Left lung (tissue), 10 donors: ENCODE measurements around the gene SETD6. TPM values are rescaled to one million over a fixed set of nuclear protein-coding genes. Genes with fewer than 3 reads are reported as not detected.
A peak's percentile ranks its signal among the peaks of the same experiment; 100 is the strongest.

Experiments used
- ATAC-seq: fragments of 200-7000 bp; cut with Tn5 transposase; one replicate; pipeline ENCODE4 v1.9.1; 2020; ENCODE audit warnings: moderate library complexity
- DNase-seq, 4 donors: peaks; one replicate each; pipeline ENCODE4 v3.0.0-alpha.2; 2013 to 2020
- H3K27ac ChIP-seq, 2 donors: fragments of 200-600 bp; sonication (generic) in 1 of 2; one replicate each; pipeline versions ENCODE4 v1.5.0 to v1.8.0; 2020 to 2021
- H3K27me3 ChIP-seq, 2 donors: fragments of 200-600 bp; sonication (generic) in 1 of 2; one replicate each; pipeline versions ENCODE4 v1.5.0 to v1.8.0; 2020 to 2021
- H3K36me3 ChIP-seq, 2 donors: fragments of 200-600 bp; sonication (generic) in 1 of 2; one replicate each; pipeline versions ENCODE4 v1.5.0 to v1.8.0; 2020 to 2021
- H3K4me1 ChIP-seq, 2 donors: fragments of 200-600 bp; one replicate each; pipeline ENCODE4 v1.8.0; 2021
- H3K4me3 ChIP-seq, 2 donors: fragments of 200-600 bp; sonication (generic) in 1 of 2; one replicate each; pipeline versions ENCODE4 v1.5.0 to v1.8.0; 2020 to 2021; ENCODE audit warnings: mild to moderate bottlenecking in 1 of 2
- H3K9me3 ChIP-seq, 2 donors: fragments of 200-600 bp; sonication (generic) in 1 of 2; one replicate each; pipeline versions ENCODE4 v1.5.0 to v1.8.0; 2020 to 2021
- intact Hi-C, 2 donors: fragments of 100-400 bp; cut with DNase I; formaldehyde crosslinking; loops; one replicate each; pipeline versions ENCODE4 v1.11.2 to v1.14.2; 2022
- polyA plus RNA-seq, 6 donors: library from polyadenylated mRNA; unstranded; fragments of 120-200 nt; gene quantifications; one replicate each; pipeline ENCODE4 v1.2.1, GENCODE V29; 2013; ENCODE audit not compliant: insufficient read length in 6 of 6
- total RNA-seq, 2 donors: library from RNA; stranded (reverse); fragmentation: NEBNext Ultra II Directional; extraction: Animal tissue kit (Norgen Biotek cat#: 25700); gene quantifications; one replicate each; pipeline ENCODE4 v1.2.1, GENCODE V29; 2021
- TF ChIP-seq, protein P1 (sequence below), 2 donors: fragments of 200-600 bp; sonication (generic) in 1 of 2; IDR thresholded peaks; one replicate each; pipeline versions ENCODE4 v1.5.0 to v1.8.0; 2021; ENCODE audit warnings: antibody characterized with exemption in 2 of 2
- donor health status: DM: no; HTN: yes; CAD: no.
- donor health status: DM: no; HTN: no; CAD: no.

Gene SETD6
- total and polyA plus RNA-seq, 8 donors, result 14.3 to 39.1 (median 32.3) TPM

DNA sequence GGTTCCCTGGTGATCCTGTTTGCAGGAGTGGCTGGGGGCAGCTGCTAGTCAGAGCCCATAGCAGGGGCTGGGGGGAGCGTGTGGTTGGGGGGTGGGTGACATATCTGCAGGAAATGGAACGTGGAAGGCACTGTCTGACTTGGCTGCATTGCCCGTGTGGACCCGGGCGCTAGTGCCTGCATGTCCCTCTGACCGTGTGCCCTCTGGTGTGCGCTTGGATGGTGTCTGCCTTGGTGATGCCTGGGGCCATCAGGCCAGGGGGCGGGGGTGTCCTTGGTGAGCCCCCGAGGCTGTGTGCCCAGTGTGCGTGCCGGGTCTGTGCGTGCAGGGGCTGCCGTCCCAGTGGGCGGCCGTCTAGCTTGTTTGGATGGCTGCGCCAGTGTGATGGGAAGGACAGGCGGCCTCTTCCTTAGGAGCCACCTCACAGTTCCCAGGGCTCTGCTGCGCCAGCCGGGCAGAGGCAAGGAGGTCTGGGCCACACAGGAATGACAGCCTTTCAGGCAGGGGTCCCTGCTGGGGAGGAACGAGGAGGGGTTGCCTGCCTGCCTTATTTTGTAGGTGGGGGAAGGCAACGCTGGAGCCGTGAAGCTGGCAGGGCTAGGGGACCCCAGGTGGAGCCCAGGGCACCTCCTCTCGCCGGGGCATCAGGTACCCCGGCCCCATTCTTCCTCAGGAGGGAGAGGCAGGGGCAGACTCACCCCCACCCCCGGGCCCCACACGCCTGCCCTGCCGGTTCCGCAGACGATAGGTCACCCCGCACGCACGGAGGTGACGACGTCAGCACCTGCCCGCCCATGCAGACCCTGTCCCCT lies 14.7 kb upstream of the SETD6 start:
- TF ChIP-seq, protein P1, sequence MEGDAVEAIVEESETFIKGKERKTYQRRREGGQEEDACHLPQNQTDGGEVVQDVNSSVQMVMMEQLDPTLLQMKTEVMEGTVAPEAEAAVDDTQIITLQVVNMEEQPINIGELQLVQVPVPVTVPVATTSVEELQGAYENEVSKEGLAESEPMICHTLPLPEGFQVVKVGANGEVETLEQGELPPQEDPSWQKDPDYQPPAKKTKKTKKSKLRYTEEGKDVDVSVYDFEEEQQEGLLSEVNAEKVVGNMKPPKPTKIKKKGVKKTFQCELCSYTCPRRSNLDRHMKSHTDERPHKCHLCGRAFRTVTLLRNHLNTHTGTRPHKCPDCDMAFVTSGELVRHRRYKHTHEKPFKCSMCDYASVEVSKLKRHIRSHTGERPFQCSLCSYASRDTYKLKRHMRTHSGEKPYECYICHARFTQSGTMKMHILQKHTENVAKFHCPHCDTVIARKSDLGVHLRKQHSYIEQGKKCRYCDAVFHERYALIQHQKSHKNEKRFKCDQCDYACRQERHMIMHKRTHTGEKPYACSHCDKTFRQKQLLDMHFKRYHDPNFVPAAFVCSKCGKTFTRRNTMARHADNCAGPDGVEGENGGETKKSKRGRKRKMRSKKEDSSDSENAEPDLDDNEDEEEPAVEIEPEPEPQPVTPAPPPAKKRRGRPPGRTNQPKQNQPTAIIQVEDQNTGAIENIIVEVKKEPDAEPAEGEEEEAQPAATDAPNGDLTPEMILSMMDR (IDR thresholded peaks at IDR 0.05), result no peak
- intact Hi-C loops, result no loop called here

DNA sequence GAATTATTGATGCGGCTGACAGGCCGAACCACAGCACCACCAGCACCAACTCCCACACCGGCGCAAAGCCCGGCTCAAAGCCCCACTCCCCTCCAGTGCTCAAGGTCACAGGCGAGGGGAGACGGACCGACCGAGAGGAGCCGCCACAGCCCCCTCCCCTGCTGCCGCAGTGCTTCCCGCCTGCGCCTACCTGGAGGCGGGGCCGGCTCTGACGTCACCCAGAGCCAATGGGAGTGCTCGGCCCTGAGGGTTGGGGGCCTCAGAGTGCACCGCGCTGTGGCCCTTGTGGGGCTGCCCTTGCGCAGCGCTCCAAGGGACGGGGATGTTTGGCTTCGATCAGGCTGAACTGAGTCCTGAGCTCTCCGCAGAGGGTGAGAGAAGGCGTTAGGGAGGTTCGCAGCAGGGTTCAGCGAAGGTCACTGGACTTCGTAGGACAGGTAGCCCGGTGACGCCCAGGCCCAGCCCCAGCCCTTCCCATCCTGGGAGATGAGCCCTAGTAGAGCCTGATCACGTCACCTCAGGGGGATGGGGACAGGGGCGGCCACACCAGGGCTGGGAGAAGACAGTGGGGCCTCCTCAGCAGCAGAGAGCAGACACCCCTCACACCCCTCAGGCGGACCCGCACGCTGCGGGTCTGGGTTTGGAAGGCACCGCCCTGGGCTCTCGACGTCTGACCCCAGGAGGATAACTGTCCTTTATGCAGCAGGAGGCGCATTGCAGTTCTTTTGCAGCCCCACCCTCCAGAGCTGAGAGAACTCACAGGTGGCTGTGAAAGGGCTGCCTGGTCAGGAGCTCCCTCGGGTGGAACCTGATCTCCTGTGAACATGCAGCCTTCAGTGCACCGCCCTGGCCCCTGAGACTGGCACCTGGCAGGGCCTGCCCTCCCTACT lies 13.8 kb upstream of the SETD6 start:
- DNase-seq, result peak in 2 of 4 donors; percentile 67 to 80
- H3K9me3 ChIP-seq, result no peaks in the 10 kb centered on the region
- intact Hi-C loops, result no loop called here
- H3K27me3 ChIP-seq, result peaks cover 12 to 59% of the 10 kb centered on the region in 2 donors
- peak overlapping the region; percentile 5 to 12 for H3K4me3 ChIP-seq
- ATAC-seq, result peak; percentile 63
- H3K36me3 ChIP-seq, result no peaks in the 10 kb centered on the region
- H3K4me1 ChIP-seq, result peaks cover 10 to 11% of the 10 kb centered on the region in 2 donors
- TF ChIP-seq, protein P1 (IDR thresholded peaks at IDR 0.05), result no peak
- no peak overlapping the region for H3K27ac ChIP-seq

More for the DNA sequence above, 14.7 kb upstream of the SETD6 start:
- Histone ChIP-seq H3K36me3 (no peaks in the 10 kb centered on the region), H3K27ac (no peak overlapping the region), H3K27me3 (peaks cover 12 to 56% of the 10 kb centered on the region in 2 donors), H3K9me3 (no peaks in the 10 kb centered on the region), H3K4me3 (peak overlapping the region; percentile 5 to 12), H3K4me1 (peaks cover 10 to 11% of the 10 kb centered on the region in 2 donors)
- DNase-seq (no peak), ATAC-seq (peak; percentile 8)

DNA sequence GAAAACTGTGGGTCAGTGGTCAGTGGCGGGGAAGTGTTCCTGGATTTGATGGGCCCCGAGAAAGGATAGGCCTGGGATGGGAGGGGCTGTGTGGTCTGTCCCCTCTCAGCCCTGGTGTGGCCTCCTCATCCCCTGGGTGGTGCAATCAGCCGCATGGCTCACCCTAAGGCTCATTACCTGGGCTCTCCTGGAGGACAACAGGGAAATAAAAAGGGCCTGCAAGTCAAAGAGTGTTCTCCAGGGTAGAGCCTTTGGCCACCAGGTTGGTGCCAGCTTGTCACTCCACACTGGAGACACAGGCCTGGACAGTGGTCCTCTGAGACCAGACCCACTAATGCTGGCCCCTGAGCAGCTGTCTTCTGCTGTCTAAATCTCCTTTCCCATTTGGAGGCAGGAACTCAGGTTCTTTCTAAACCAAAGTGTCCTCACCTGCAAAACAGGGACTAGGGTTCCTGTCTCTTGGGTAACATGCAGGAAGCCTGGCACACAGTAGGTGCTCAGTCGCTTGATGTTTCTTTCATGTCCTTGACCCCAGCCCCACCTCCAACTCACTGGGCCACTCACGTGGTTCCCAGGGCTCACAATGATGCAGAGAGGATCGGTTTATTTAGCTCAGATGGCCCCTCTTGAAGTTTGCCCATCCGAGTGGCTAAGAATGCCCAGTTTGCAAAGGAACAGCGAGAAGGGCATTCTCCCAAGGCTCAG lies 12.9 kb upstream of the SETD6 start:
- no peak overlapping the region for H3K4me3 ChIP-seq
- H3K9me3 ChIP-seq, result no peaks in the 10 kb centered on the region
- H3K27me3 ChIP-seq, result peaks cover 12 to 66% of the 10 kb centered on the region in 2 donors
- peaks cover 10 to 11% of the 10 kb centered on the region in 2 donors for H3K4me1 ChIP-seq
- peak in 1 of 4 donors; percentile 6 for DNase-seq
- intact Hi-C loops, result no loop called here
- TF ChIP-seq, protein P1 (IDR thresholded peaks at IDR 0.05), result no peak
- H3K27ac ChIP-seq, result no peak overlapping the region
- no peak for ATAC-seq
- H3K36me3 ChIP-seq, result no peaks in the 10 kb centered on the region

DNA sequence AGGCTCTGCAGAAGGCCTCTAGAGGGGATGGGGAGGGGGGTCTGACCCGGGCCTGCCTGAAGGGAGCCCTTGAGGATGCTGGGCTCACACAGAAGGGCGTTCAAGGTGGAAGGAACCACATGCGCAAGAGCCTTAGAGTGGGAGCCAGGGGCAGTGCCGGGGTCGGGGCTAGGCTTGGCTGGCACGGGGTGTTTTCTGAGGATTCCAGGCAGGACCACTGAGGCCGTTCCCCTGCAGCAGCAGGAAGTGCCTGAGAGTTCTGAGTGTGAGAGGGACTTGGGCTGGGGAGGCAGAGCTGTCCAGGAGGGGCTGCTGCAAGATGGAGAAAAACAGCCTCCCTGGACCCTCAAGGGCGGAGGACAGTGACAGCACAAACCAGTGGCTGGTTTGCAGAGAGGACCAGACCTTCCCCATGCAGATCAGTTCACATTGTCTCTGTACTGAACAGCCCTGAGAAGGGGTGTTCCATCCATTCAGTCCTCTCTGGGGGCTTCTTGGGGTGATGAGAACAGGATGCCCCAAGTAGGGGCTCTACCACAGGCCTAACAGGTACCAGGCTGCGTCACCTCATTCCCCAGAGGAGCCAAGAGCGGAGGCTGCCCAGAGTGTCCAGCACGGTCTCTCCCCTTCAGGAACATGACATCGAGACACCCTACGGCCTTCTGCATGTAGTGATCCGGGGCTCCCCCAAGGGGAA lies 12.0 kb upstream of the SETD6 start:
- no peak overlapping the region for H3K4me3 ChIP-seq
- intact Hi-C loops, result no loop called here
- H3K36me3 ChIP-seq, result no peaks in the 10 kb centered on the region
- H3K4me1 ChIP-seq, result peaks cover 10 to 11% of the 10 kb centered on the region in 2 donors
- peaks cover 12 to 66% of the 10 kb centered on the region in 2 donors for H3K27me3 ChIP-seq
- no peak overlapping the region for H3K27ac ChIP-seq
- no peak for DNase-seq
- H3K9me3 ChIP-seq, result no peaks in the 10 kb centered on the region
- ATAC-seq, result no peak
- TF ChIP-seq, protein P1 (IDR thresholded peaks at IDR 0.05), result no peak
